ENCODE results near the gene SPATA9.

SPATA9 gene

GRCh38 chr5:95649842-95650620 is 32.8 kb downstream of the SPATA9 start:
- Histone ChIP-seq H3K4me1 (ENCODE audit: control insufficient read depth, insufficient read depth, low read length) (peaks cover 5% of the 10 kb centered on the region; the same call in 1 of the 2 replicates), H3K9me3 (ENCODE audit: control insufficient read depth, insufficient read depth, low read depth, low read length) (no peaks in the 10 kb centered on the region), H3K36me3 (ENCODE audit: control insufficient read depth in 2 of 2, insufficient read depth in 1 of 2, low read length in 2 of 2) (peaks cover 0 to 8% of the 10 kb centered on the region in 2 experiments; a peak in 1 of 3 replicates), H3K4me3 (ENCODE audit: low read depth, low read length) (no peak overlapping the region), H3K27ac (ENCODE audit: extremely low read depth, low read depth, low read length) (no peak overlapping the region)
- ChIA-PET POLR2A (no interaction called here), CTCF (interaction anchor here (0.7 to 6.8 kb wide), 3 partner anchors 14 to 298 kb away, joined by 3 to 44 read pairs (median 4); no protein-coding TSS in a partner anchor)
- TF ChIP-seq ZNF548 (tag by site-specific recombination; IDR thresholded peaks at IDR 0.05) (no peak), ZNF549 (tag by site-specific recombination; IDR thresholded peaks at IDR 0.05) (no peak), ZNF398 (tag by site-specific recombination; IDR thresholded peaks at IDR 0.05) (no peak), ZNF239 (tag by site-specific recombination; IDR thresholded peaks at IDR 0.05) (no peak), ZSCAN16 (tag by site-specific recombination; IDR thresholded peaks at IDR 0.05) (no peak), ZNF184 (tag by site-specific recombination; IDR thresholded peaks at IDR 0.05) (no peak), ZBTB49 (tag by site-specific recombination; IDR thresholded peaks at IDR 0.05; ENCODE audit: low read depth) (no peak), ZNF350 (tag by site-specific recombination; IDR thresholded peaks at IDR 0.05) (no peak), GLIS1 (tag by site-specific recombination; IDR thresholded peaks at IDR 0.05) (no peak), ZNF521 (tag by site-specific recombination; IDR thresholded peaks at IDR 0.05) (no peak), SP3 (tag by site-specific recombination; IDR thresholded peaks at IDR 0.05) (no peak), ZNF776 (tag by site-specific recombination; IDR thresholded peaks at IDR 0.05; ENCODE audit: borderline replicate concordance) (no peak), ZBTB21 (tag by site-specific recombination; IDR thresholded peaks at IDR 0.05) (no peak), ZBTB1 (tag by site-specific recombination; IDR thresholded peaks at IDR 0.05) (no peak)
- TF ChIP-seq, protein P1, sequence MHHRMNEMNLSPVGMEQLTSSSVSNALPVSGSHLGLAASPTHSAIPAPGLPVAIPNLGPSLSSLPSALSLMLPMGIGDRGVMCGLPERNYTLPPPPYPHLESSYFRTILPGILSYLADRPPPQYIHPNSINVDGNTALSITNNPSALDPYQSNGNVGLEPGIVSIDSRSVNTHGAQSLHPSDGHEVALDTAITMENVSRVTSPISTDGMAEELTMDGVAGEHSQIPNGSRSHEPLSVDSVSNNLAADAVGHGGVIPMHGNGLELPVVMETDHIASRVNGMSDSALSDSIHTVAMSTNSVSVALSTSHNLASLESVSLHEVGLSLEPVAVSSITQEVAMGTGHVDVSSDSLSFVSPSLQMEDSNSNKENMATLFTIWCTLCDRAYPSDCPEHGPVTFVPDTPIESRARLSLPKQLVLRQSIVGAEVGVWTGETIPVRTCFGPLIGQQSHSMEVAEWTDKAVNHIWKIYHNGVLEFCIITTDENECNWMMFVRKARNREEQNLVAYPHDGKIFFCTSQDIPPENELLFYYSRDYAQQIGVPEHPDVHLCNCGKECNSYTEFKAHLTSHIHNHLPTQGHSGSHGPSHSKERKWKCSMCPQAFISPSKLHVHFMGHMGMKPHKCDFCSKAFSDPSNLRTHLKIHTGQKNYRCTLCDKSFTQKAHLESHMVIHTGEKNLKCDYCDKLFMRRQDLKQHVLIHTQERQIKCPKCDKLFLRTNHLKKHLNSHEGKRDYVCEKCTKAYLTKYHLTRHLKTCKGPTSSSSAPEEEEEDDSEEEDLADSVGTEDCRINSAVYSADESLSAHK (tag by site-specific recombination; IDR thresholded peaks at IDR 0.05): no peak
- TF ChIP-seq, protein P2, sequence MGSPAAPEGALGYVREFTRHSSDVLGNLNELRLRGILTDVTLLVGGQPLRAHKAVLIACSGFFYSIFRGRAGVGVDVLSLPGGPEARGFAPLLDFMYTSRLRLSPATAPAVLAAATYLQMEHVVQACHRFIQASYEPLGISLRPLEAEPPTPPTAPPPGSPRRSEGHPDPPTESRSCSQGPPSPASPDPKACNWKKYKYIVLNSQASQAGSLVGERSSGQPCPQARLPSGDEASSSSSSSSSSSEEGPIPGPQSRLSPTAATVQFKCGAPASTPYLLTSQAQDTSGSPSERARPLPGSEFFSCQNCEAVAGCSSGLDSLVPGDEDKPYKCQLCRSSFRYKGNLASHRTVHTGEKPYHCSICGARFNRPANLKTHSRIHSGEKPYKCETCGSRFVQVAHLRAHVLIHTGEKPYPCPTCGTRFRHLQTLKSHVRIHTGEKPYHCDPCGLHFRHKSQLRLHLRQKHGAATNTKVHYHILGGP (tag by site-specific recombination; IDR thresholded peaks at IDR 0.05): no peak

GRCh38 chr5:95649274-95649673 is 33.5 kb downstream of the SPATA9 start:
- H3K4me3 ChIP-seq (ENCODE audit: low read depth, low read length): no peak overlapping the region
- H3K36me3 ChIP-seq (ENCODE audit: control insufficient read depth in 2 of 2, insufficient read depth in 1 of 2, low read length in 2 of 2): peaks cover 0 to 8% of the 10 kb centered on the region in 2 experiments; a peak in 1 of 3 replicates
- no peaks in the 10 kb centered on the region for H3K9me3 ChIP-seq (ENCODE audit: control insufficient read depth, insufficient read depth, low read depth, low read length)
- no peak overlapping the region for H3K27ac ChIP-seq (ENCODE audit: extremely low read depth, low read depth, low read length)
- H3K4me1 ChIP-seq (ENCODE audit: control insufficient read depth, insufficient read depth, low read length): peaks cover 5% of the 10 kb centered on the region; the same call in 1 of the 2 replicates
- TF ChIP-seq ZNF146 (tag by site-specific recombination; IDR thresholded peaks at IDR 0.05) (peak; percentile 27; the same call in 1 of the 2 replicates), ZNF423 (tag by site-specific recombination; IDR thresholded peaks at IDR 0.05) (no peak)
- ChIA-PET CTCF (interaction anchor here (6.8 to 7.4 kb wide), 2 partner anchors 15 to 199 kb away, joined by 44 to 64 read pairs; no protein-coding TSS in a partner anchor), POLR2A (no interaction called here)
